Ovary (tissue), 3 donors: Measurements from ENCODE around the gene SALL1.

Source experiments
- CTCF ChIP-seq, 3 donors: fragments of 450-650 bp in 2 of 3; fragments of 200-600 bp in 1 of 3; IDR thresholded peaks; one replicate each; pipeline versions ENCODE4 v1.5.1 to v1.8.0; 2016 to 2022; ENCODE audit warnings: antibody characterized with exemption in 3 of 3, mild to moderate bottlenecking in 1 of 3
- EP300 ChIP-seq: sonication (generic); formaldehyde crosslinking; IDR thresholded peaks from one replicate; pipeline ENCODE4 v1.6.1; 2017; ENCODE audit warnings: antibody characterized with exemption
- POLR2A ChIP-seq: fragments of 450-650 bp; IDR thresholded peaks from one replicate; pipeline ENCODE4 v1.6.1; 2017; ENCODE audit warnings: antibody characterized with exemption, mild to moderate bottlenecking, moderate library complexity
- donor health status: DM: no; HTN: no; CAD: no.

GRCh38 chr16:51095890-51096626, 55.0 kb downstream of the SALL1 start:
- TF ChIP-seq CTCF (IDR thresholded peaks at IDR 0.05): no peak
- no peak for TF ChIP-seq POLR2A
- TF ChIP-seq EP300: no peak
